Endodermal cell (in vitro differentiated cells): Measurements from ENCODE around the gene RANBP10. TPM values are rescaled to one million over a fixed set of nuclear protein-coding genes. Genes with fewer than 3 reads are reported as not detected.

Source experiments
- DNase-seq: peaks from one replicate; pipeline ENCODE4 v3.0.0-alpha.2; 2017
- H3K27ac ChIP-seq: 2 replicates; pipeline ENCODE4 v1.5.1; 2013; ENCODE audit warnings: mild to moderate bottlenecking, low read depth, low read length, moderate library complexity
- H3K27me3 ChIP-seq: 2 replicates; pipeline ENCODE4 v1.6.1; 2013; ENCODE audit warnings: mild to moderate bottlenecking, low read length, moderate library complexity; ENCODE audit not compliant: insufficient read depth, control insufficient read depth, poor library complexity, severe bottlenecking
- H3K36me3 ChIP-seq: 2 replicates; pipeline ENCODE4 v1.7.0; 2013; ENCODE audit warnings: mild to moderate bottlenecking, low read length, moderate library complexity; ENCODE audit not compliant: control insufficient read depth, insufficient read depth
- H3K4me1 ChIP-seq: one replicate; pipeline ENCODE4 v1.7.0; 2013; ENCODE audit warnings: low read length; ENCODE audit not compliant: control insufficient read depth, insufficient read depth
- H3K4me3 ChIP-seq: 2 replicates; pipeline ENCODE4 v1.5.1; 2013; ENCODE audit warnings: mild to moderate bottlenecking, low read length, moderate library complexity
- H3K9ac ChIP-seq: 2 replicates; pipeline ENCODE4 v1.6.1; 2013; ENCODE audit warnings: mild to moderate bottlenecking, low read length, moderate library complexity; ENCODE audit not compliant: poor library complexity, severe bottlenecking; ENCODE audit errors: extremely low read depth
- H3K9me3 ChIP-seq: 2 replicates; pipeline ENCODE4 v1.6.1; 2013; ENCODE audit warnings: mild to moderate bottlenecking, low read length, moderate library complexity; ENCODE audit not compliant: control insufficient read depth
- H3K27ac Mint-ChIP-seq: 2 replicates; pipeline ENCODE4 v1.8.0; 2020; ENCODE audit warnings: mixed read lengths
- H3K27me3 Mint-ChIP-seq: 2 replicates; pipeline ENCODE4 v1.8.0; 2021; ENCODE audit warnings: mild to moderate bottlenecking, mixed read lengths; ENCODE audit not compliant: insufficient read depth
- H3K36me3 Mint-ChIP-seq: 2 replicates; pipeline ENCODE4 v1.8.0; 2020; ENCODE audit warnings: low read depth, mixed read lengths
- H3K4me1 Mint-ChIP-seq: 2 replicates; pipeline ENCODE4 v1.8.0; 2020; ENCODE audit warnings: mixed read lengths
- H3K4me3 Mint-ChIP-seq: 2 replicates; pipeline ENCODE4 v1.8.0; 2020; ENCODE audit warnings: mild to moderate bottlenecking, moderate library complexity, mixed read lengths
- H3K9me3 Mint-ChIP-seq: 2 replicates; pipeline ENCODE4 v1.8.0; 2020; ENCODE audit warnings: mild to moderate bottlenecking, mixed read lengths
- CTCF ChIP-seq: fragments of 200-600 bp; sonication (generic); conservative IDR thresholded peaks from 2 replicates; pipeline ENCODE4 v1.5.0; 2021; ENCODE audit warnings: antibody characterized with exemption, mild to moderate bottlenecking
- WGBS, 2 experiments: methylation state at CpG; one replicate each; pipeline versions ENCODE4 v1.1.5 to v1.1.7; 2013; ENCODE audit warnings: missing lambda C conversion rate in 2 of 2, mixed read lengths in 1 of 2; ENCODE audit not compliant: insufficient coverage in 1 of 2, insufficient read length in 1 of 2; 5-methylcytosine and 5-hydroxymethylcytosine counted together
- total RNA-seq, 2 donors: library from RNA; stranded (reverse); fragmentation: NEBNext Ultra II Directional in 1 of 2; extraction: Animal tissue kit (Norgen Biotek cat#: 25700) in 1 of 2; gene quantifications; 2 replicates in 1 of 2; 3 replicates in 1 of 2; pipeline ENCODE4 v1.2.1, GENCODE V29; 2021

The RANBP10 gene
- total RNA-seq, 2 donors from 2014 or later: 19.2 to 22.5 TPM

DNA sequence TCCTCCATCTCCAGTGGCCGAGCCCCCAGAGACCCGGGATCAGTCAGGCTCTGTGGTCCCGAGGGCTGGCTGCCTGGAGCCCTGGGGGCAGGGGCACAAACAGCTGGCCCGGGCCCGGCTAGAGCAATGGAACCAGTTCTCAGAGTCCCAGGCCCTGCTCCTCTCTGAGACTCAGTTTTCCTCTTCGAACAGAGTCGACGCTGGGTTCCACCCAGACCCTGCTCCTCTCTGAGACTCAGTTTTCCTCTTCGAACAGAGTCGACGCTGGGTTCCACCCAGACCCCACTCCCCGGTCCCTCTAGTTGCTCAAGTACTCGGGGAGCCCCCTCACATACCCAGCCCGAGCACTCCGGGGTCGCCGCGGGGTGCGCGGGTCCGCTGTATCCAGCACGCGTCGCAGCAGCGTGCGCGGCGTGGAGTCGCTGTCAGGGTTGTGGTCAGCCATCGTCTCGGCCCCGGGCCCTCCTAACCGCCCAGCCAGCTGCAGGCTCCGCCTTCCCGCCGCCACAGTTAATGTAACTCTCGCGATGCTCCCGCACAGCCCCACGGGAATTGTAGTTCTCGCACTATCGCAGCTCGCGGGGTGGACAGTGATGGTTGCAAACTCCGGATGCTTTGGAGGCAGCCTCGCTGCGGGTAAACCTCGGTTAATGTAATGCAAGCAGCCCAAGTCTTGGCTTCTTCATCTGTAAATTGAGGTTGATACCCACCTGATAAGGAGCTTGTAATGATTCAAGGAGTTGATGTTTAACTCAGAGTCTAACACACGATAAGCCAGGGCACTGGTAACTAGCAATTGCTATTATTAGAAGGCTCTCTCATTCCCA lies 27.3 kb upstream of the RANBP10 start:
- no peak for TF ChIP-seq CTCF
- peak overlapping the region; percentile 95 for H3K4me3 ChIP-seq
- peaks cover 30% of the 10 kb centered on the region for H3K36me3 ChIP-seq
- no peaks in the 10 kb centered on the region for H3K9me3 ChIP-seq
- no peaks in the 10 kb centered on the region for H3K27me3 ChIP-seq
- 2 to 4% methylated on average over 27 to 49 of the region's 49 CpGs for WGBS, 2 experiments
- peak overlapping the region; percentile 91 for H3K9ac ChIP-seq
- DNase-seq: peak; percentile 97
- Mint-ChIP-seq H3K36me3 (peaks cover 29% of the 10 kb centered on the region), H3K27ac (peak overlapping the region; percentile 66), H3K9me3 (no peaks in the 10 kb centered on the region), H3K4me3 (peak overlapping the region; percentile 81), H3K4me1 (peaks cover 7% of the 10 kb centered on the region), H3K27me3 (no peaks in the 10 kb centered on the region)
- no peaks in the 10 kb centered on the region for H3K4me1 ChIP-seq
- no peak overlapping the region for H3K27ac ChIP-seq

- Histone ChIP-seq H3K9ac (peak overlapping the region; percentile 91), H3K27ac (no peak overlapping the region), H3K9me3 (no peaks in the 10 kb centered on the region), H3K36me3 (peaks cover 32% of the 10 kb centered on the region), H3K27me3 (no peaks in the 10 kb centered on the region), H3K4me3 (peak overlapping the region; percentile 95), H3K4me1 (no peaks in the 10 kb centered on the region)
- peak overlapping the region; percentile 81 for H3K4me3 Mint-ChIP-seq
- H3K27me3 Mint-ChIP-seq: no peaks in the 10 kb centered on the region
- H3K27ac Mint-ChIP-seq: peak overlapping the region; percentile 66
- no peaks in the 10 kb centered on the region for H3K9me3 Mint-ChIP-seq
- peaks cover 7% of the 10 kb centered on the region for H3K4me1 Mint-ChIP-seq
- H3K36me3 Mint-ChIP-seq: peaks cover 29% of the 10 kb centered on the region
- WGBS, 2 experiments: 21 to 24% methylated on average over 3 of the region's 3 CpGs
- peak; percentile 55 for DNase-seq
- TF ChIP-seq CTCF: no peak
Measured at GRCh38 chr16:67833030-67833414, 26.7 kb upstream of the RANBP10 start.

DNA sequence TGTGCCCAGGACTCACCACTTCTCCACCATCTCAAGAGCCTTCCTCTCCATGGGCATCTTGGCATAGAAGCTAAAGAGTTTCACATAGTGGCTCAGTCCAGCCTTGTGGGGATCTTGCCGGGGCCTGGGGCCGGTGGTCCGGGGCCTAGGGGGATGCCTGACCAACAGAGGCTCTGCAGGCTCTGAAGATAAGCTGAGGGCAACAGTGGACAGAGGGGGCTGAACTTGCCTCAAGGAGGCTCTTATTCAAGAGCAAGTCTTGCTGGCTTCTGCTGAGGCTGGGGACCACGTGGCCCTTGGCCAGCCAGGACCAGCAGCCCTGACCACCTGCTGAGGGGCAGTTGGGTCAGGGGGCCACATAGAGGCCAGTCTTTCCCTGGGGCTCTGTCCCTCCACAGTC lies 22.3 kb upstream of the RANBP10 start:
- no peak overlapping the region for H3K9ac ChIP-seq
- Mint-ChIP-seq H3K36me3 (peaks cover 31% of the 10 kb centered on the region), H3K27me3 (no peaks in the 10 kb centered on the region), H3K9me3 (no peaks in the 10 kb centered on the region), H3K27ac (no peak overlapping the region), H3K4me3 (no peak overlapping the region), H3K4me1 (peaks cover 11% of the 10 kb centered on the region)
- no peaks in the 10 kb centered on the region for H3K9me3 ChIP-seq
- no peak overlapping the region for H3K4me3 ChIP-seq
- 88 to 96% methylated on average over 4 of the region's 4 CpGs for WGBS, 2 experiments
- H3K36me3 ChIP-seq: peaks cover 44% of the 10 kb centered on the region
- no peak for TF ChIP-seq CTCF
- no peaks in the 10 kb centered on the region for H3K4me1 ChIP-seq
- no peak for DNase-seq
- no peak overlapping the region for H3K27ac ChIP-seq
- no peaks in the 10 kb centered on the region for H3K27me3 ChIP-seq
